Thoracic aorta (tissue), 2 donors: ENCODE measurements around the gene EVC. TPM values are rescaled to one million over a fixed set of nuclear protein-coding genes. Genes with fewer than 3 reads are reported as not detected.

Experiments
- ATAC-seq: fragments of 150-250 bp; one replicate; pipeline ENCODE4 v1.8.0; 2017; ENCODE audit warnings: low read depth; ENCODE audit not compliant: insufficient number of reproducible peaks, low FRiP score
- DNase-seq: peaks from one replicate; pipeline ENCODE4 v3.0.0-alpha.2; 2020; ENCODE audit warnings: low spot score
- H3K27ac ChIP-seq, 2 donors: fragments of 200-600 bp; sonication (generic); 1 replicate in 1 of 2; 2 replicates in 1 of 2; pipeline ENCODE4 v1.5.1; 2016; ENCODE audit warnings: mild to moderate bottlenecking in 2 of 2, moderate library complexity in 2 of 2
- H3K27me3 ChIP-seq: fragments of 200-600 bp; sonication (generic); replicated peaks from 2 replicates; pipeline ENCODE4 v1.6.0; 2016; ENCODE audit warnings: mild to moderate bottlenecking; ENCODE audit not compliant: insufficient read depth
- H3K36me3 ChIP-seq: fragments of 200-600 bp; sonication (generic); one replicate; pipeline ENCODE4 v1.5.1; 2016
- H3K4me1 ChIP-seq, 2 donors: fragments of 200-600 bp; sonication (generic); 1 replicate in 1 of 2; 2 replicates in 1 of 2; pipeline versions ENCODE4 v1.5.1 to v1.6.0; 2016; ENCODE audit warnings: low read depth in 2 of 2, mild to moderate bottlenecking in 1 of 2; ENCODE audit not compliant: control insufficient read depth in 1 of 2
- H3K4me3 ChIP-seq: fragments of 200-600 bp; sonication (generic); 2 replicates; pipeline ENCODE4 v1.5.1; 2016; ENCODE audit warnings: mild to moderate bottlenecking
- H3K9me3 ChIP-seq: fragments of 200-600 bp; sonication (generic); 2 replicates; pipeline ENCODE4 v1.5.1; 2016
- total RNA-seq, 2 donors: library from RNA; depleted of rRNA; stranded (reverse); fragments of >200 nt; gene quantifications; one replicate each; pipeline versions ENCODE4 v1.1.0 to v1.2.3, GENCODE V29; 2016
- TF ChIP-seq, protein P1 (sequence below): fragments of 200-600 bp; sonication (generic); IDR thresholded peaks from one replicate; pipeline ENCODE4 v1.5.1; 2019; ENCODE audit warnings: antibody characterized with exemption

The EVC gene
- total RNA-seq, 2 donors from 2014 or later: 65.1 to 88.5 TPM

DNA sequence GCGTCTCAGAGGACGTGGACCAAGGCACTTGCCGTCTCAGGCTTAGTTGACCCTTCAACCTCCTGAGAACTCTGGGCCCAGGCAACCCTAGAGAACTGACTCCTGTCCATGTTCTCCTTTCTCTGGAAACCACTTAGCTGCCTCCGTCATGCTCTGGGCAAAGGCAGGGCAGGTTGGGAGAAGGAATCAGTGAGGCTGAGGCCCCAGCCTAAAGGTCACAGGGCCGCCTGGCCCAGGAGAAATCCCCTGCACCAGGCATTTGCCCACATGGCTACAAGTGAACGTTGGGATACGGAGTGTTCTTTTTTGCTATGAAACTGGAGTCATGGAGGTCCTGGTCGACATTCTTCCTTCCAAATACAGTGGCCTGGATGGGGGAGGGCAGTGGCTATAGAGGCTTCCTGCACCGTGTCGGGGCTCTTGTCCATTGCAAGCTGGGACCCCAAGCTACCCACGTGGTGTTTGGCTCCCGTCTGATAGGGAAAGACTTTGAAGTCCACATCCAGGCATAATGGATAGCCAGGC, 105.9 kb downstream of the EVC start:
- H3K27me3 ChIP-seq: no peaks in the 10 kb centered on the region
- H3K36me3 ChIP-seq: peaks cover 53% of the 10 kb centered on the region
- no peaks in the 10 kb centered on the region for H3K9me3 ChIP-seq
- ATAC-seq (no peak), DNase-seq (no peak)
- H3K4me1 ChIP-seq: no peaks in the 10 kb centered on the region
- no peak overlapping the region for H3K4me3 ChIP-seq
- H3K27ac ChIP-seq: no peak overlapping the region
- TF ChIP-seq, protein P1, sequence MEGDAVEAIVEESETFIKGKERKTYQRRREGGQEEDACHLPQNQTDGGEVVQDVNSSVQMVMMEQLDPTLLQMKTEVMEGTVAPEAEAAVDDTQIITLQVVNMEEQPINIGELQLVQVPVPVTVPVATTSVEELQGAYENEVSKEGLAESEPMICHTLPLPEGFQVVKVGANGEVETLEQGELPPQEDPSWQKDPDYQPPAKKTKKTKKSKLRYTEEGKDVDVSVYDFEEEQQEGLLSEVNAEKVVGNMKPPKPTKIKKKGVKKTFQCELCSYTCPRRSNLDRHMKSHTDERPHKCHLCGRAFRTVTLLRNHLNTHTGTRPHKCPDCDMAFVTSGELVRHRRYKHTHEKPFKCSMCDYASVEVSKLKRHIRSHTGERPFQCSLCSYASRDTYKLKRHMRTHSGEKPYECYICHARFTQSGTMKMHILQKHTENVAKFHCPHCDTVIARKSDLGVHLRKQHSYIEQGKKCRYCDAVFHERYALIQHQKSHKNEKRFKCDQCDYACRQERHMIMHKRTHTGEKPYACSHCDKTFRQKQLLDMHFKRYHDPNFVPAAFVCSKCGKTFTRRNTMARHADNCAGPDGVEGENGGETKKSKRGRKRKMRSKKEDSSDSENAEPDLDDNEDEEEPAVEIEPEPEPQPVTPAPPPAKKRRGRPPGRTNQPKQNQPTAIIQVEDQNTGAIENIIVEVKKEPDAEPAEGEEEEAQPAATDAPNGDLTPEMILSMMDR: no peak

GRCh38 chr4:5821665-5822358, 110.8 kb downstream of the EVC start:
- TF ChIP-seq, protein P1: peak; percentile 60
- H3K27me3 ChIP-seq: no peaks in the 10 kb centered on the region
- DNase-seq: no peak
- no peak for ATAC-seq
- H3K4me3 ChIP-seq: no peak overlapping the region
- peaks cover 32% of the 10 kb centered on the region for H3K36me3 ChIP-seq
- H3K4me1 ChIP-seq: no peaks in the 10 kb centered on the region
- no peaks in the 10 kb centered on the region for H3K9me3 ChIP-seq
- H3K27ac ChIP-seq: no peak overlapping the region

- Histone ChIP-seq H3K4me1 (no peaks in the 10 kb centered on the region), H3K27ac (no peak overlapping the region), H3K36me3 (peaks cover 30% of the 10 kb centered on the region), H3K4me3 (no peak overlapping the region), H3K9me3 (no peaks in the 10 kb centered on the region), H3K27me3 (no peaks in the 10 kb centered on the region)
- ATAC-seq (no peak), DNase-seq (no peak)
- TF ChIP-seq, protein P1: no peak
Measured at GRCh38 chr4:5822619-5823018, 111.6 kb downstream of the EVC start.

DNA sequence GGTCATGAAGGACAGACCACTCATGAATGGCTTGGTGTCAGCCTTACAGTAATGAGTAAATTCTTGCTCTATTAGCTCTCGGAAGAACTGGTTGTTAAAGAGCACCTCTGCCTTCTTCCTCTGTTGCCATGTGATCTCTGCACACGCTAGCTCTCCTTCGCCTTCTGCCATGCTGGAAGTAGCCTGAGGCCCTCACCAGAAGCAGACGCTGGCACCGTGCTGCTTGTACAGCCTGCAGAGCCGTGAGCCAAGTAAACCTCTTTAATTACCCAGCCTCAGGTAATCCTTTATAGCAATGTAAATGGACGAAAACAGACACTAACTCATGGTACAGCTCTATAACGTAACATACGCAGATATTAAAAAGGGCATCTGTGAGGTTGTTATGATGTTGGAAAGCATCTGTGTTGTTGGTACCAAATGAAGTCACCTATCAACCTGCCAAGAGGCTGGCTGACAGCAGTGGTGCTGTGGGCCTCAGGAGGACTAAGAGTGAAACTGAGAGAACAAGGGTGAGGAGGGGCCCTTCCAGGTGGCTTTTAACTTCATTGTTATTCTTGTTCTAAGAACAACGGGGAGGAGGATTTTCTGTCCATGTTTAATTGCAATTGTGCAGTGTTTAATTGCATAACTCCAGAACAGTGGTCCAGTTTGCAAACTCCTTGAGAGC, 112.7 kb downstream of the EVC start:
- Histone ChIP-seq H3K4me3 (no peak overlapping the region), H3K27ac (no peak overlapping the region), H3K27me3 (no peaks in the 10 kb centered on the region), H3K4me1 (no peaks in the 10 kb centered on the region), H3K36me3 (peaks cover 25% of the 10 kb centered on the region), H3K9me3 (no peaks in the 10 kb centered on the region)
- no peak for DNase-seq
- no peak for ATAC-seq
- TF ChIP-seq, protein P1: no peak

- Histone ChIP-seq H3K27me3 (no peaks in the 10 kb centered on the region), H3K4me3 (no peak overlapping the region), H3K9me3 (no peaks in the 10 kb centered on the region), H3K27ac (no peak overlapping the region), H3K4me1 (no peaks in the 10 kb centered on the region), H3K36me3 (peaks cover 19% of the 10 kb centered on the region)
- ATAC-seq (no peak), DNase-seq (no peak)
- TF ChIP-seq, protein P1: no peak
Measured at GRCh38 chr4:5824227-5824626, 113.2 kb downstream of the EVC start.
